Panc1 (cell line): ENCODE data around the gene CRYBG1. TPM values are rescaled to one million over a fixed set of nuclear protein-coding genes. Genes with fewer than 3 reads are reported as not detected.

ENCODE experiments used
- ATAC-seq: fragments of 200-7000 bp; cut with Tn5 transposase; 2 replicates; pipeline ENCODE4 v1.9.1; 2020; ENCODE audit warnings: mild to moderate bottlenecking, moderate library complexity
- BruUV-seq: library from RNA; stranded (reverse); fragments of 400-500 nt; replicated peaks from 2 replicates; lab custom pipeline; 2021; lab: Mats Ljungman, UMichigan
- CTCF ChIA-PET: fragments of 300-600 bp; sonication (Branson Sonifier 250); formaldehyde crosslinking; loops from one replicate; lab custom pipeline; 2022; ENCODE audit warnings: antibody characterized with exemption; lab: Charles Lee
- POLR2A ChIA-PET: fragments of 300-600 bp; sonication (Branson Sonifier 250); formaldehyde crosslinking; loops from one replicate; lab custom pipeline; 2022; ENCODE audit warnings: antibody characterized with exemption; lab: Charles Lee
- DNase-seq: peaks from one replicate; pipeline ENCODE4 v3.0.0-alpha.2; 2010; ENCODE audit warnings: low read depth, low spot score
- H3K27ac ChIP-seq: 2 replicates; pipeline ENCODE4 v1.5.1; 2011; ENCODE audit warnings: mild to moderate bottlenecking, low read length, inconsistent platforms
- H3K27me3 ChIP-seq: fragments of 200-500 bp; sonication (Bioruptor generic); 2 replicates; pipeline ENCODE4 v1.6.0; 2014; ENCODE audit warnings: low read length, inconsistent platforms; ENCODE audit not compliant: control insufficient read depth, insufficient read depth
- H3K36me3 ChIP-seq: fragments of 200-500 bp; sonication (Bioruptor generic); 2 replicates; pipeline ENCODE4 v1.5.1; 2014; ENCODE audit warnings: inconsistent platforms, mild to moderate bottlenecking, low read length, moderate library complexity; ENCODE audit not compliant: control insufficient read depth, insufficient read depth
- H3K4me1 ChIP-seq: 2 replicates; pipeline ENCODE4 v1.5.1; 2011; ENCODE audit warnings: inconsistent platforms, mild to moderate bottlenecking, low read length, moderate library complexity; ENCODE audit not compliant: control insufficient read depth, insufficient read depth
- H3K4me3 ChIP-seq, 2 experiments: 2 replicates each; pipeline ENCODE4 v1.5.1; 2011 to 2012; ENCODE audit warnings: low read depth in 2 of 2, low read length in 2 of 2, mild to moderate bottlenecking in 2 of 2, inconsistent platforms in 1 of 2, moderate library complexity in 1 of 2
- H3K9me3 ChIP-seq: fragments of 200-500 bp; sonication (Bioruptor generic); 2 replicates; pipeline ENCODE4 v1.5.1; 2014; ENCODE audit warnings: low read depth, mild to moderate bottlenecking, inconsistent platforms, low read length, moderate library complexity; ENCODE audit not compliant: control insufficient read depth, insufficient read depth
- CTCF ChIP-seq: fragments of 450-650 bp; IDR thresholded peaks from 2 replicates; pipeline ENCODE4 v1.5.1; 2017; ENCODE audit warnings: mild to moderate bottlenecking
- POLR2AphosphoS5 ChIP-seq: IDR thresholded peaks from 2 replicates; pipeline ENCODE4 v1.6.1; 2012; ENCODE audit warnings: mild to moderate bottlenecking, low read depth, low read length, moderate library complexity
- REST ChIP-seq, 2 experiments: IDR thresholded peaks; 2 replicates each; pipeline ENCODE4 v1.6.1; 2011 to 2012; ENCODE audit warnings: low read depth in 2 of 2, control low read depth in 1 of 2, low read length in 1 of 2, mild to moderate bottlenecking in 1 of 2, moderate library complexity in 1 of 2; ENCODE audit not compliant: insufficient read depth in 1 of 2
- SIN3A ChIP-seq: IDR thresholded peaks from 2 replicates; pipeline ENCODE4 v1.6.1; 2012; ENCODE audit warnings: low read depth, mild to moderate bottlenecking, low read length, moderate library complexity, borderline replicate concordance; ENCODE audit not compliant: insufficient read depth
- TCF7L2 ChIP-seq: IDR thresholded peaks from 2 replicates; pipeline ENCODE4 v1.6.1; 2011; ENCODE audit warnings: mild to moderate bottlenecking, low read depth, low read length, inconsistent platforms
- in situ Hi-C: cut with HindIII; loops from 2 replicates; pipeline ENCODE4 v1.10.0; 2016; ENCODE audit warnings: low sequenced_read_pairs, low pct_unique_long_range_greater_than_20kb
- intact Hi-C: fragments of 100-400 bp; cut with micrococcal nuclease; formaldehyde crosslinking; loops from one replicate; pipeline ENCODE4 v1.10.0; 2022; ENCODE audit not compliant: unreplicated experiment
- total RNA-seq: library from RNA; stranded (reverse); gene quantifications from one replicate; pipeline ENCODE4 v1.2.1, GENCODE V29; 2021; ENCODE audit not compliant: unreplicated experiment

CRYBG1 gene
- total RNA-seq, 1 experiment from 2014 or later = 32.3 TPM

- Histone ChIP-seq H3K36me3 (no peaks in the 10 kb centered on the region), H3K4me1 (no peaks in the 10 kb centered on the region), H3K27ac (no peak overlapping the region), H3K9me3 (no peaks in the 10 kb centered on the region), H3K27me3 (peaks cover 5% of the 10 kb centered on the region; the same call in 1 of the 2 replicates), H3K4me3 (no peak overlapping the region)
- no peak for TF ChIP-seq SIN3A
- no peak for TF ChIP-seq POLR2AphosphoS5
- no peak for TF ChIP-seq REST (IDR thresholded peaks at IDR 0.05; ENCODE audit: insufficient read depth in 1 of 2, low read depth in 2 of 2, low read length in 1 of 2)
- TF ChIP-seq TCF7L2 = no peak
- TF ChIP-seq CTCF = no peak
- ATAC-seq = no peak
- ChIA-PET CTCF (no interaction called here), POLR2A (no interaction called here)
- in situ Hi-C loops = no loop called here
- intact Hi-C loops = no loop called here
- no TSS peak for BruUV-seq
- no peak for DNase-seq
Observed at GRCh38 chr6:106470316-106470715, 109.8 kb downstream of the CRYBG1 start.

DNA sequence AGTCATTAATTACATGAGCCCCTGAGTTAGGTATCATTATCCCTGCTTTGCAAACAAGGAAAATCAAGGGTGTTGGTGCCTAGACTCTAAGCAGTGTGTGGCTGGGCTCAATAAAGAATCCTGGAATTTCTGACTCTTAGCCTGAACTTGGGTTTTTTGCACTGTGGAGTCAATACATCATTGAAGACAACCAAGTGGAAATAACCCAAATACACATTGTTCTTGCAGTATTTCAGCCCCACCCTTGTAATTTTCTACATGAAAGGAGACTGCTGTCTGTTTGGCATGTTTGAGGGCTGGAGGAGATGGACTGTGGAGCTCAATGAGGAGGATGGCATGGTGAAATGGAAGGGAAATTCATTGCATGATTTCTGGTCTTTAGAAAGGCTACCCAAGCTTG lies 110.3 kb downstream of the CRYBG1 start:
- ChIA-PET POLR2A (no interaction called here), CTCF (no interaction called here)
- H3K27me3 ChIP-seq = peaks cover 4% of the 10 kb centered on the region; the same call in 1 of the 2 replicates

More for the DNA sequence above, 110.3 kb downstream of the CRYBG1 start:
- BruUV-seq = no TSS peak
- Histone ChIP-seq H3K4me1 (no peaks in the 10 kb centered on the region), H3K27ac (no peak overlapping the region), H3K36me3 (no peaks in the 10 kb centered on the region), H3K4me3 (no peak overlapping the region), H3K9me3 (no peaks in the 10 kb centered on the region)
- no peak for TF ChIP-seq CTCF
- TF ChIP-seq REST (IDR thresholded peaks at IDR 0.05; ENCODE audit: insufficient read depth in 1 of 2, low read depth in 2 of 2, low read length in 1 of 2) = no peak
- ATAC-seq (no peak), DNase-seq (no peak)
- intact Hi-C loops = no loop called here
- in situ Hi-C loops = no loop called here
